PC-3 (cell line): ENCODE data around the gene PRDM1. TPM values are rescaled to one million over a fixed set of nuclear protein-coding genes. Genes with fewer than 3 reads are reported as not detected.
A peak's percentile ranks its signal among the peaks of the same experiment; 100 is the strongest.
"Not testable (repeated sequence)": the region's sequence is repeated elsewhere in the genome, so short reads cannot be mapped to it uniquely, and the experiment has no call there.

Source experiments
- ATAC-seq: fragments of 200-7000 bp; cut with Tn5 transposase; 2 replicates; pipeline ENCODE4 v1.9.1; 2020; ENCODE audit warnings: mild to moderate bottlenecking, moderate library complexity
- BruUV-seq: library from RNA; stranded (reverse); fragments of 400-500 nt; replicated peaks from 2 replicates; lab custom pipeline; 2021; lab: Mats Ljungman, UMichigan
- CTCF ChIA-PET: fragments of 300-600 bp; sonication (Branson Sonifier 250); formaldehyde crosslinking; loops from one replicate; lab custom pipeline; 2022; ENCODE audit warnings: antibody characterized with exemption; lab: Charles Lee
- POLR2A ChIA-PET: fragments of 300-600 bp; sonication (Branson Sonifier 250); formaldehyde crosslinking; loops from one replicate; lab custom pipeline; 2022; ENCODE audit warnings: antibody characterized with exemption; ENCODE audit not compliant: unreplicated experiment; lab: Charles Lee
- DNase-seq: peaks from one replicate; pipeline ENCODE4 v3.0.0-alpha.2; 2015
- H2AFZ ChIP-seq: fragments of 300-600 bp; sonication (generic); 2 replicates; pipeline ENCODE4 v1.6.0; 2016; ENCODE audit warnings: antibody characterized with exemption, low read length
- H3F3A ChIP-seq: fragments of 300-600 bp; sonication (generic); one replicate; pipeline ENCODE4 v1.6.0; 2017; ENCODE audit warnings: antibody characterized with exemption, low read length, control low read depth, mild to moderate bottlenecking; ENCODE audit not compliant: unreplicated experiment
- H3K27ac ChIP-seq: fragments of 300-600 bp; sonication (generic); 2 replicates; pipeline ENCODE4 v1.5.1; 2016; ENCODE audit warnings: mild to moderate bottlenecking, low read length
- H3K27me3 ChIP-seq: fragments of 300-600 bp; sonication (generic); 2 replicates; pipeline ENCODE4 v1.6.1; 2016; ENCODE audit warnings: low read length, mixed read lengths
- H3K36me3 ChIP-seq: fragments of 300-600 bp; sonication (generic); 2 replicates; pipeline ENCODE4 v1.6.1; 2016; ENCODE audit warnings: low read depth, mixed run types, low read length, mixed read lengths
- H3K4me1 ChIP-seq: fragments of 300-600 bp; sonication (generic); 2 replicates; pipeline ENCODE4 v1.5.1; 2016; ENCODE audit warnings: low read length; ENCODE audit not compliant: insufficient read depth
- H3K4me2 ChIP-seq: fragments of 300-600 bp; sonication (generic); 2 replicates; pipeline ENCODE4 v1.6.0; 2016; ENCODE audit warnings: low read length
- H3K4me3 ChIP-seq: fragments of 300-600 bp; sonication (generic); 2 replicates; pipeline ENCODE4 v1.5.1; 2016; ENCODE audit warnings: mild to moderate bottlenecking, low read length, mixed read lengths
- H3K79me2 ChIP-seq: fragments of 300-600 bp; sonication (generic); 2 replicates; pipeline ENCODE4 v1.6.1; 2017; ENCODE audit warnings: low read length, mixed read lengths
- H3K9ac ChIP-seq: fragments of 300-600 bp; sonication (generic); 2 replicates; pipeline ENCODE4 v1.6.0; 2016; ENCODE audit warnings: mild to moderate bottlenecking, low read length
- H3K9me2 ChIP-seq: fragments of 300-600 bp; sonication (generic); replicated peaks from 2 replicates; pipeline ENCODE4 v1.6.1; 2016; ENCODE audit warnings: mixed run types, low read length, mixed read lengths
- H3K9me3 ChIP-seq: fragments of 300-600 bp; sonication (generic); 2 replicates; pipeline ENCODE4 v1.6.1; 2016; ENCODE audit warnings: low read length, mixed read lengths
- H4K20me1 ChIP-seq: fragments of 300-600 bp; sonication (generic); 2 replicates; pipeline ENCODE4 v1.6.1; 2016; ENCODE audit warnings: low read length, mixed read lengths
- EZH2 ChIP-seq: fragments of 300-600 bp; sonication (generic); IDR thresholded peaks from one replicate; pipeline ENCODE4 v1.6.1; 2017; ENCODE audit warnings: antibody characterized with exemption, mild to moderate bottlenecking, low read length; ENCODE audit not compliant: unreplicated experiment
- EZH2phosphoT487 ChIP-seq: fragments of 300-600 bp; sonication (generic); IDR thresholded peaks from 2 replicates; pipeline ENCODE4 v1.6.1; 2018; ENCODE audit warnings: mild to moderate bottlenecking, antibody characterized with exemption, low read length, borderline replicate concordance
- intact Hi-C: fragments of 100-400 bp; cut with micrococcal nuclease; formaldehyde crosslinking; loops from 2 replicates; pipeline ENCODE4 v1.9.0; 2023
- total RNA-seq: library from RNA; depleted of rRNA; stranded (reverse); fragments of >200 nt; gene quantifications from 2 replicates; pipeline ENCODE4 v1.2.3, GENCODE V29; 2014
- TF ChIP-seq, protein P1 (sequence below): fragments of 300-600 bp; sonication (generic); conservative IDR thresholded peaks from 2 replicates; pipeline ENCODE4 v1.5.1; 2017; ENCODE audit warnings: antibody characterized with exemption, low read depth, mild to moderate bottlenecking, low read length

PRDM1 gene
- total RNA-seq, 1 experiment from 2014 or later = 2.0 TPM

DNA sequence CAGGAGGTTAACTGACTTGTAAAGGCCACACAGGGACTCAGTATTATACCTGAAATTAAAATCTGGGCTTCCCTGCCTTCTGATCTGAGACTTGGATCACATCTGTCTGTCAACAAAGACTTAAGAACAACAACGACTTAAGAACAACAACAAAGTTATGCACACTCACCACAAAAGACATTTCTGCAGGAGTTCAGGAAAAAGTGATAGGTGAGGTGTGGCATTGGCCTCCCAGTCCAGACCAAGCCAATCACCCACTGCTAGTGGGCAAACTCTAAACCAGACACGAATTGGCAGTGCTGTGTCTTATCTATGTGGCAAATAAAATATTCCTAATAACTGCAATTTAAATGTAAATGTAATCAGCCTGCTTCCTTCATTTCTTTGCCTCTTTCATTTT is 61.3 kb downstream of the PRDM1 start:
- Histone ChIP-seq H3F3A (no peaks in the 10 kb centered on the region), H3K9ac (no peak overlapping the region), H2AFZ (no peak overlapping the region), H3K4me2 (peak overlapping the region; percentile 39), H3K79me2 (no peaks in the 10 kb centered on the region), H3K36me3 (no peaks in the 10 kb centered on the region), H3K27ac (peak overlapping the region; percentile 59), H4K20me1 (no peaks in the 10 kb centered on the region), H3K9me2 (no peaks in the 10 kb centered on the region), H3K4me3 (no peak overlapping the region), H3K9me3 (no peaks in the 10 kb centered on the region), H3K27me3 (no peaks in the 10 kb centered on the region), H3K4me1 (peaks cover 33% of the 10 kb centered on the region)
- POLR2A ChIA-PET = no interaction called here
- ATAC-seq = no peak
- BruUV-seq = no TSS peak
- TF ChIP-seq EZH2 (no peak), EZH2phosphoT487 (no peak)
- TF ChIP-seq, protein P1, sequence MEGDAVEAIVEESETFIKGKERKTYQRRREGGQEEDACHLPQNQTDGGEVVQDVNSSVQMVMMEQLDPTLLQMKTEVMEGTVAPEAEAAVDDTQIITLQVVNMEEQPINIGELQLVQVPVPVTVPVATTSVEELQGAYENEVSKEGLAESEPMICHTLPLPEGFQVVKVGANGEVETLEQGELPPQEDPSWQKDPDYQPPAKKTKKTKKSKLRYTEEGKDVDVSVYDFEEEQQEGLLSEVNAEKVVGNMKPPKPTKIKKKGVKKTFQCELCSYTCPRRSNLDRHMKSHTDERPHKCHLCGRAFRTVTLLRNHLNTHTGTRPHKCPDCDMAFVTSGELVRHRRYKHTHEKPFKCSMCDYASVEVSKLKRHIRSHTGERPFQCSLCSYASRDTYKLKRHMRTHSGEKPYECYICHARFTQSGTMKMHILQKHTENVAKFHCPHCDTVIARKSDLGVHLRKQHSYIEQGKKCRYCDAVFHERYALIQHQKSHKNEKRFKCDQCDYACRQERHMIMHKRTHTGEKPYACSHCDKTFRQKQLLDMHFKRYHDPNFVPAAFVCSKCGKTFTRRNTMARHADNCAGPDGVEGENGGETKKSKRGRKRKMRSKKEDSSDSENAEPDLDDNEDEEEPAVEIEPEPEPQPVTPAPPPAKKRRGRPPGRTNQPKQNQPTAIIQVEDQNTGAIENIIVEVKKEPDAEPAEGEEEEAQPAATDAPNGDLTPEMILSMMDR = no peak
- CTCF ChIA-PET = no interaction called here
- intact Hi-C loops = no loop called here
- DNase-seq = no peak

DNA sequence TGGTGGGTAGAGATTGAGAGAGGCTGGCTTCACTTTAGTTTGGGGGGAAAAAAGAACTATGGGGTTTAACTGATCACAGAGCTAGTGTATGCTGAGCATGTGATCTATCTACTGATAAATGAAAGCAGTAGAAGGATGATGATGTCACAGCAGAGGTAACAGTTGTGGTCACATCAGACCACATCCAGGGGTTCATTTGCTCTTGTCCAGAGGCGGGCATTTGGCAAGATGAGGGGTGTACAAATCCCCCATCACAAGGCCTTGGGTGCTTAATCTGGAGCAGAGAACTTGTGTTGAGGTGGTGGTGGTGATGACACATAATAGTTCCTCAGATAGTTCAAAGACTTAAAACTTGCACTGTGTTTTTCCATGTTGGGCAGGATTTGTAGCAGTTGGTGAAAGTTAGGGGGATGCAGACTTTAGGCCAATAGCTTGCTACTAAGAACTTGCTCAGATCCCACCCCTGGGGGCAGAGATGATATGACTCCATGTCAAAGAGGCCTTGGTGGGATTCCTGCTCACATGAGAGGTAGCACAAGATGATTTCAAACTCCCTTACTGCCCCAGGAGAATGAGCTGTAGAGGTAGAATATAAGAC is 63.4 kb downstream of the PRDM1 start:
- BruUV-seq = no TSS peak
- H3K9me3 ChIP-seq = no peaks in the 10 kb centered on the region
- H3K36me3 ChIP-seq = no peaks in the 10 kb centered on the region
- H3K4me3 ChIP-seq = no peak overlapping the region
- H3K9me2 ChIP-seq = no peaks in the 10 kb centered on the region
- H3K27me3 ChIP-seq = no peaks in the 10 kb centered on the region
- ATAC-seq = no peak
- no peak overlapping the region for H3K9ac ChIP-seq
- no peaks in the 10 kb centered on the region for H3F3A ChIP-seq
- TF ChIP-seq EZH2 = no peak
- TF ChIP-seq, protein P1 = no peak
- no peak for TF ChIP-seq EZH2phosphoT487
- no peaks in the 10 kb centered on the region for H4K20me1 ChIP-seq
- H3K27ac ChIP-seq = no peak overlapping the region
- intact Hi-C loops = no loop called here
- peaks cover 33% of the 10 kb centered on the region for H3K4me1 ChIP-seq
- H3K79me2 ChIP-seq = no peaks in the 10 kb centered on the region
- DNase-seq = no peak
- CTCF ChIA-PET = no interaction called here
- POLR2A ChIA-PET = no interaction called here
- H2AFZ ChIP-seq = no peak overlapping the region
- no peak overlapping the region for H3K4me2 ChIP-seq

DNA sequence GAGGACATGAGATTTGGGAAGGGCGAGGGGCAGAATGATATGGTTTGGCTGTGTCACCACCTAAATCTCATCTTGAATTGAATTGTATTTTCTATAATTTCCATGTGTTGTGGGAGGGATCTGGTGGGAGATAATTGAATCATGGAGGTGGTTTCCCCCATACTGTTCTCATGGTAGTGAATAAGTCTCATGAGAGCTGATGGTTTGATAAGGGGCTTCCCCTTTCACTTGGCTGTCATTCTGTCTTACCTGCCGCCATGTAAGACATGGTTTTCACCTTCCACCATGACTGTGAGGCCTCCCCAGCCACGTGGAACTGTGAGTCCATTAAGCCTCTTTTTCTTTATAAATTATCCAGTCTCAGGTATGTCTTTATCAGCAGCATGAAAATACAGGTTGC is 66.3 kb downstream of the PRDM1 start:
- H3K9me2 ChIP-seq, H3F3A ChIP-seq, H3K4me2 ChIP-seq, H3K9me3 ChIP-seq, H3K9ac ChIP-seq, intact Hi-C loops, DNase-seq, BruUV-seq, H3K4me1 ChIP-seq, H3K4me3 ChIP-seq, CTCF ChIA-PET, H3K36me3 ChIP-seq, H4K20me1 ChIP-seq, H3K27me3 ChIP-seq, H2AFZ ChIP-seq, H3K27ac ChIP-seq, ATAC-seq, H3K79me2 ChIP-seq, POLR2A ChIA-PET: not testable (repeated sequence)
